Neural progenitor cell (in vitro differentiated cells): ENCODE data around the gene SLC26A2. TPM values are rescaled to one million over a fixed set of nuclear protein-coding genes. Genes with fewer than 3 reads are reported as not detected.
A peak's percentile ranks its signal among the peaks of the same experiment; 100 is the strongest.

Source experiments
- DNase-seq: peaks from one replicate; pipeline ENCODE4 v3.0.0-alpha.2; 2016; ENCODE audit warnings: low spot score
- H2AFZ ChIP-seq: fragments of 200-600 bp; sonication (generic); replicated peaks from 2 replicates; pipeline ENCODE4 v1.6.1; 2016; ENCODE audit warnings: antibody characterized with exemption
- H3F3A ChIP-seq: fragments of 200-600 bp; sonication (generic); 2 replicates; pipeline ENCODE4 v1.6.1; 2016; ENCODE audit warnings: antibody characterized with exemption, low read depth
- H3K27ac ChIP-seq: fragments of 200-600 bp; sonication (generic); 2 replicates; pipeline ENCODE4 v1.5.1; 2016; ENCODE audit warnings: mild to moderate bottlenecking
- H3K27me3 ChIP-seq: fragments of 200-600 bp; sonication (generic); 2 replicates; pipeline ENCODE4 v1.6.1; 2016; ENCODE audit warnings: mild to moderate bottlenecking, moderate library complexity
- H3K36me3 ChIP-seq: fragments of 200-600 bp; sonication (generic); 2 replicates; pipeline ENCODE4 v1.5.1; 2016
- H3K4me1 ChIP-seq: fragments of 200-600 bp; sonication (generic); 2 replicates; pipeline ENCODE4 v1.6.1; 2016; ENCODE audit warnings: mixed run types
- H3K4me2 ChIP-seq: fragments of 200-600 bp; sonication (generic); 2 replicates; pipeline ENCODE4 v1.6.1; 2016
- H3K4me3 ChIP-seq: fragments of 200-600 bp; sonication (generic); 2 replicates; pipeline ENCODE4 v1.5.1; 2016
- H3K79me2 ChIP-seq: fragments of 200-600 bp; sonication (generic); 2 replicates; pipeline ENCODE4 v1.6.1; 2016; ENCODE audit warnings: low read depth
- H3K9ac ChIP-seq: fragments of 200-600 bp; sonication (generic); 2 replicates; pipeline ENCODE4 v1.6.1; 2016
- H3K9me3 ChIP-seq: fragments of 200-600 bp; sonication (generic); 2 replicates; pipeline ENCODE4 v1.5.1; 2016; ENCODE audit warnings: low read depth
- H4K20me1 ChIP-seq: fragments of 200-600 bp; sonication (generic); 2 replicates; pipeline ENCODE4 v1.6.1; 2016; ENCODE audit warnings: low read depth
- H3K27ac Mint-ChIP-seq: 3 replicates; pipeline ENCODE4 v1.8.0; 2021; ENCODE audit warnings: mixed read lengths
- H3K27me3 Mint-ChIP-seq: 2 replicates; pipeline ENCODE4 v1.8.0; 2022; ENCODE audit warnings: low read depth, mild to moderate bottlenecking, inconsistent platforms, moderate library complexity, mixed read lengths; ENCODE audit not compliant: insufficient read depth
- H3K36me3 Mint-ChIP-seq: 3 replicates; pipeline ENCODE4 v1.8.0; 2021; ENCODE audit warnings: mixed read lengths
- H3K4me1 Mint-ChIP-seq: 3 replicates; pipeline ENCODE4 v1.8.0; 2021; ENCODE audit warnings: mixed read lengths
- H3K4me3 Mint-ChIP-seq: 3 replicates; pipeline ENCODE4 v1.8.0; 2021; ENCODE audit warnings: mild to moderate bottlenecking, moderate library complexity, mixed read lengths
- H3K9me3 Mint-ChIP-seq: 3 replicates; pipeline ENCODE4 v1.8.0; 2020; ENCODE audit warnings: mixed read lengths
- CTCF ChIP-seq: fragments of 200-600 bp; sonication (generic); IDR thresholded peaks from 2 replicates; pipeline ENCODE4 v1.5.1; 2017; ENCODE audit warnings: antibody characterized with exemption, mild to moderate bottlenecking
- EZH2 ChIP-seq: fragments of 200-600 bp; sonication (generic); IDR thresholded peaks from 2 replicates; pipeline ENCODE4 v1.6.1; 2017; ENCODE audit warnings: antibody characterized with exemption, mild to moderate bottlenecking, moderate library complexity
- EZH2phosphoT487 ChIP-seq: fragments of 200-600 bp; sonication (generic); IDR thresholded peaks from 2 replicates; pipeline ENCODE4 v1.6.1; 2017; ENCODE audit warnings: antibody characterized with exemption
- total RNA-seq: library from RNA; depleted of rRNA; stranded (reverse); fragments of >200 nt; gene quantifications from 2 replicates; pipeline ENCODE4 v1.2.3, GENCODE V29; 2015; ENCODE audit warnings: low replicate concordance

SLC26A2 gene
- total RNA-seq, 1 donor from 2014 or later = 20.1 TPM

DNA sequence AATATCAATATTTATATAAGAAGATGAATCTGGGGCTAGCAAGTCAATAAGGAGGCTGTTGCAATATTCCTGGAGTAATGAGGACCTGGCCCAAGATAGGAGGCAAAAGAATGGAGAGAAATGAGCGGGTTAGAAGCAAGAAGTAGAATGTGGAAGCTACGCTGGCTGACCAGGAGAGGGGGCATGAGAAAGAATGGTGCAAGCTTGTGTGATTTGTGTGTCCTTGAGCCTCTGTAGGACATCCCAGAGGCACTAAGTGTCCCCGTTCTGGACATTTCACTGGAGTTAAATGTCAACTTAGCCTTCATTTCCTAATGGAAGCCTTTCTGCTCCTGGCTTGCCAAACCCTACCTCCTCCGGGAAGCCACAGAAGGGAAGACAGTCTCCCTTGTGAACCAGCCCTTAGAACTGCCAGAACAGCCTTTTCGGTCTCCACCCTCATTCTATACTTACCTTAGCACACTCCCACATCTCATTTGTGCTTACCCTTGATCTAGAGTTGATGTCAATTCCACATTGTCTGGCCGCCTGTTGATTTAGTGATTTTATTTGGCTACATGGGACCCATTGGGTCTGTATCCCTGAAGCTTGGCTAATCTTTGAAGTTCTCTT, 9.3 kb upstream of the SLC26A2 start:
- Histone ChIP-seq H3K4me3 (no peak overlapping the region), H3K9ac (no peak overlapping the region), H3K4me1 (no peaks in the 10 kb centered on the region), H2AFZ (peak overlapping the region; percentile 55), H3K27ac (no peak overlapping the region), H3F3A (no peaks in the 10 kb centered on the region), H3K79me2 (no peaks in the 10 kb centered on the region), H3K9me3 (no peaks in the 10 kb centered on the region), H4K20me1 (no peaks in the 10 kb centered on the region), H3K27me3 (no peaks in the 10 kb centered on the region), H3K36me3 (no peaks in the 10 kb centered on the region), H3K4me2 (no peak overlapping the region)
- no peaks in the 10 kb centered on the region for H3K9me3 Mint-ChIP-seq
- no peaks in the 10 kb centered on the region for H3K4me1 Mint-ChIP-seq
- TF ChIP-seq EZH2phosphoT487 (no peak), CTCF (peak; percentile 31), EZH2 (no peak)
- H3K27ac Mint-ChIP-seq = no peak overlapping the region
- peaks cover 2% of the 10 kb centered on the region for H3K27me3 Mint-ChIP-seq
- no peaks in the 10 kb centered on the region for H3K36me3 Mint-ChIP-seq
- no peak overlapping the region for H3K4me3 Mint-ChIP-seq
- no peak for DNase-seq

DNA sequence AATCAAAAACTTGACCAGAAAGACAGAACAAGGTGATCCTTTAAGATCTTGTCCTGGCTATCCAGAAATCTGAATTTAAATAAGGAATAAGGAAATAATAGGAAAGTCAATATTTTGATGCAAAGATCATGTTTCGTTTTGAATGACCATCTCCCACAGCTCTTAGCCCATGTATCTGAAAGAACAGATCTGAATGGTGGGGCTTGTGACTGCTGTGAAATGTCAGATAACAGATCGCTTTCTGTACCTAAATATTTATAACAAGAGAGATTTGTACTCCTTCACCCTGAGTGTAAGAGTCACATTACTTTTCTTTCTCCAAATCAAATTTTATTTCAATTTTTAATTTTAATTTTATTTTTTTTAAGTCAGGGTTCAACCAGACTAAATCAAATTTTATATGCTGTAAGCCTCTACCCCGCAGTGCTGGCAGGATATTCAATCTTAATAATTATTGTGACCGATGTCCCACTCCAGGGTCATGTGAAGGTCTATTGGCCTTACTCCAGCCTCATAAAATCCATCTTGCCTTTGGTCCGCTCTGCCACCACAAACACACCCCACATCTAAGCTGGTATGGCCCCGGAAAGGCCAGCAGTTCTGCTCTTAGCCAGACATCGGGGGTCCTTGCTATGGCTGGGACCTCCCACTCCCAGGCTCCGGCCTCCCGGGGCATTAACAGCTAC, 7.0 kb upstream of the SLC26A2 start:
- H3K9me3 ChIP-seq = no peaks in the 10 kb centered on the region
- Mint-ChIP-seq H3K4me3 (no peak overlapping the region), H3K27ac (no peak overlapping the region), H3K4me1 (peaks cover 4% of the 10 kb centered on the region), H3K36me3 (no peaks in the 10 kb centered on the region), H3K9me3 (no peaks in the 10 kb centered on the region), H3K27me3 (peaks cover 5% of the 10 kb centered on the region)
- H3K9ac ChIP-seq = no peak overlapping the region
- H3K36me3 ChIP-seq = no peaks in the 10 kb centered on the region
- no peaks in the 10 kb centered on the region for H3K4me1 ChIP-seq
- H4K20me1 ChIP-seq = no peaks in the 10 kb centered on the region
- H3K4me3 ChIP-seq = no peak overlapping the region
- DNase-seq = no peak
- H2AFZ ChIP-seq = no peak overlapping the region
- no peaks in the 10 kb centered on the region for H3K27me3 ChIP-seq
- H3K4me2 ChIP-seq = no peak overlapping the region
- no peaks in the 10 kb centered on the region for H3F3A ChIP-seq
- TF ChIP-seq CTCF = no peak
- no peak for TF ChIP-seq EZH2
- TF ChIP-seq EZH2phosphoT487 = no peak
- no peaks in the 10 kb centered on the region for H3K79me2 ChIP-seq
- H3K27ac ChIP-seq = no peak overlapping the region

DNA sequence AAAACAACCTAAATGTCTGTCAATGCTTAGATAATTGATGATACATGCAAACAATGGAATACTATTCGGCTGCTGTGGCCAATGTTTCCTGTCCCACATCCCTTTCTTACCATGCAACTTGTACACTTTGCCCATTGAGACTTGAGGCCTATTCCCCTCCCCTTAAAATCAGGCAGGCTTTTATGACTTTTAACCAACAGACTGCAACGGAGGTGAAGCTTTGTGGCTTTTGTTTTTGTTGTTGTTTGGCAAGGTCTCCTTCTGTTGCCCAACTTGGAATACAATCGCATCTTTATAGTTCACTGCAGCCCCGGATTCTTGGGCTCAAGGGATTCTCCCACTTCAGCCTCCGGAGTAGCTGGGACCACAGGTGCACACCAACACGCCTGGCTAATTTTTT, 5.8 kb upstream of the SLC26A2 start:
- Mint-ChIP-seq H3K4me1 (peaks cover 10% of the 10 kb centered on the region), H3K27ac (no peak overlapping the region), H3K9me3 (no peaks in the 10 kb centered on the region), H3K36me3 (no peaks in the 10 kb centered on the region), H3K27me3 (peaks cover 8% of the 10 kb centered on the region), H3K4me3 (no peak overlapping the region)
- Histone ChIP-seq H3K9ac (no peak overlapping the region), H3F3A (peaks cover 7% of the 10 kb centered on the region), H3K36me3 (no peaks in the 10 kb centered on the region), H4K20me1 (no peaks in the 10 kb centered on the region), H3K27me3 (no peaks in the 10 kb centered on the region), H3K4me1 (peaks cover 4% of the 10 kb centered on the region), H3K27ac (no peak overlapping the region), H3K79me2 (no peaks in the 10 kb centered on the region), H3K4me2 (no peak overlapping the region), H3K9me3 (no peaks in the 10 kb centered on the region), H3K4me3 (no peak overlapping the region), H2AFZ (no peak overlapping the region)
- no peak for DNase-seq
- TF ChIP-seq CTCF = no peak
- TF ChIP-seq EZH2 = no peak
- TF ChIP-seq EZH2phosphoT487 = no peak
